Measurements from ENCODE around the gene DCP2.

DCP2 gene

GRCh38 chr5:113027015-113027414 lies 50.4 kb downstream of the DCP2 start:
- no peak for TF ChIP-seq CTCF (IDR thresholded peaks at IDR 0.05; ENCODE audit: borderline replicate concordance, extremely low read depth, low read length, poor library complexity, severe bottlenecking)
- H3K4me2 ChIP-seq (ENCODE audit: insufficient read depth, low read length), result no peak overlapping the region
- no peak overlapping the region for H3K4me3 ChIP-seq (ENCODE audit: low read depth in 1 of 2, low read length in 2 of 2)
- no peak overlapping the region for H3K9ac ChIP-seq (ENCODE audit: low read depth, low read length)
- H3K36me3 ChIP-seq (ENCODE audit: insufficient read depth, low read length), result peaks cover 25% of the 10 kb centered on the region
- H4K20me1 ChIP-seq (ENCODE audit: insufficient read depth, low read length), result no peaks in the 10 kb centered on the region
- H3K4me1 ChIP-seq (ENCODE audit: insufficient read depth, low read length), result peaks cover 24% of the 10 kb centered on the region
- H2AFZ ChIP-seq (ENCODE audit: low read depth, low read length), result no peak overlapping the region
- DNase-seq (no peak), ATAC-seq (ENCODE audit: insufficient read depth, low read depth) (no peak)
- no peaks in the 10 kb centered on the region; the same call in 1 of the 2 replicates for H3K79me2 ChIP-seq (ENCODE audit: insufficient read depth, low read length)
- H3K9me3 ChIP-seq (ENCODE audit: insufficient read depth, low read length, severe bottlenecking), result no peaks in the 10 kb centered on the region
- no peaks in the 10 kb centered on the region for H3K27me3 ChIP-seq (ENCODE audit: insufficient read depth, low read length, poor library complexity)
- H3K27ac ChIP-seq (ENCODE audit: low read length), result peak overlapping the region; percentile 15

GRCh38 chr5:113027431-113027830 lies 50.8 kb downstream of the DCP2 start:
- H3K36me3 ChIP-seq (ENCODE audit: insufficient read depth, low read length), result peaks cover 25% of the 10 kb centered on the region
- DNase-seq (no peak), ATAC-seq (ENCODE audit: insufficient read depth, low read depth) (no peak)
- no peaks in the 10 kb centered on the region; the same call in 1 of the 2 replicates for H3K79me2 ChIP-seq (ENCODE audit: insufficient read depth, low read length)
- H3K4me1 ChIP-seq (ENCODE audit: insufficient read depth, low read length), result peaks cover 20% of the 10 kb centered on the region
- no peaks in the 10 kb centered on the region for H3K27me3 ChIP-seq (ENCODE audit: insufficient read depth, low read length, poor library complexity)
- H2AFZ ChIP-seq (ENCODE audit: low read depth, low read length), result no peak overlapping the region
- TF ChIP-seq CTCF (IDR thresholded peaks at IDR 0.05; ENCODE audit: borderline replicate concordance, extremely low read depth, low read length, poor library complexity, severe bottlenecking) (no peak), EZH2 (IDR thresholded peaks at IDR 0.05; ENCODE audit: borderline replicate concordance, low read depth, low read length, severe bottlenecking) (no peak)
- H3K9ac ChIP-seq (ENCODE audit: low read depth, low read length), result no peak overlapping the region
- no peak overlapping the region for H3K4me2 ChIP-seq (ENCODE audit: insufficient read depth, low read length)
- H3K9me3 ChIP-seq (ENCODE audit: insufficient read depth, low read length, severe bottlenecking), result no peaks in the 10 kb centered on the region
- peak overlapping the region; percentile 15; the same call in 1 of the 2 replicates for H3K27ac ChIP-seq (ENCODE audit: low read length)
- no peaks in the 10 kb centered on the region for H4K20me1 ChIP-seq (ENCODE audit: insufficient read depth, low read length)
- H3K4me3 ChIP-seq (ENCODE audit: low read depth in 1 of 2, low read length in 2 of 2), result no peak overlapping the region

GRCh38 chr5:113029614-113030013 lies 53.0 kb downstream of the DCP2 start:
- Histone ChIP-seq H3K36me3 (ENCODE audit: insufficient read depth, low read length) (peaks cover 17% of the 10 kb centered on the region), H3K9ac (ENCODE audit: low read depth, low read length) (no peak overlapping the region), H2AFZ (ENCODE audit: low read depth, low read length) (no peak overlapping the region), H3K27me3 (ENCODE audit: insufficient read depth, low read length, poor library complexity) (no peaks in the 10 kb centered on the region), H3K4me3 (ENCODE audit: low read depth in 1 of 2, low read length in 2 of 2) (no peak overlapping the region), H3K4me2 (ENCODE audit: insufficient read depth, low read length) (no peak overlapping the region), H3K9me3 (ENCODE audit: insufficient read depth, low read length, severe bottlenecking) (no peaks in the 10 kb centered on the region), H3K4me1 (ENCODE audit: insufficient read depth, low read length) (no peaks in the 10 kb centered on the region), H3K79me2 (ENCODE audit: insufficient read depth, low read length) (no peaks in the 10 kb centered on the region), H3K27ac (ENCODE audit: low read length) (peak overlapping the region; percentile 24; the same call in 1 of the 2 replicates), H4K20me1 (ENCODE audit: insufficient read depth, low read length) (no peaks in the 10 kb centered on the region)
- ATAC-seq (ENCODE audit: insufficient read depth, low read depth), result no peak
- TF ChIP-seq CTCF (IDR thresholded peaks at IDR 0.05; ENCODE audit: borderline replicate concordance, extremely low read depth, low read length, poor library complexity, severe bottlenecking) (no peak), EZH2 (IDR thresholded peaks at IDR 0.05; ENCODE audit: borderline replicate concordance, low read depth, low read length, severe bottlenecking) (no peak)
- DNase-seq, result no peak

GRCh38 chr5:113031104-113031503 lies 54.5 kb downstream of the DCP2 start:
- ATAC-seq (ENCODE audit: insufficient read depth, low read depth) (no peak), DNase-seq (no peak)
- Histone ChIP-seq H3K4me3 (ENCODE audit: low read depth in 1 of 2, low read length in 2 of 2) (no peak overlapping the region), H3K4me2 (ENCODE audit: insufficient read depth, low read length) (no peak overlapping the region), H3K36me3 (ENCODE audit: insufficient read depth, low read length) (peaks cover 15% of the 10 kb centered on the region), H4K20me1 (ENCODE audit: insufficient read depth, low read length) (no peaks in the 10 kb centered on the region), H3K79me2 (ENCODE audit: insufficient read depth, low read length) (no peaks in the 10 kb centered on the region), H2AFZ (ENCODE audit: low read depth, low read length) (no peak overlapping the region), H3K27me3 (ENCODE audit: insufficient read depth, low read length, poor library complexity) (no peaks in the 10 kb centered on the region), H3K4me1 (ENCODE audit: insufficient read depth, low read length) (no peaks in the 10 kb centered on the region), H3K9ac (ENCODE audit: low read depth, low read length) (no peak overlapping the region), H3K27ac (ENCODE audit: low read length) (no peak overlapping the region), H3K9me3 (ENCODE audit: insufficient read depth, low read length, severe bottlenecking) (no peaks in the 10 kb centered on the region)
- TF ChIP-seq EZH2 (IDR thresholded peaks at IDR 0.05; ENCODE audit: borderline replicate concordance, low read depth, low read length, severe bottlenecking) (no peak), CTCF (IDR thresholded peaks at IDR 0.05; ENCODE audit: borderline replicate concordance, extremely low read depth, low read length, poor library complexity, severe bottlenecking) (no peak)

All from DND-41 (cell line).